ENCODE results near the gene NCSTN. TPM values are rescaled to one million over a fixed set of nuclear protein-coding genes. Genes with fewer than 3 reads are reported as not detected.

The NCSTN gene
- total and polyA plus RNA-seq, 2 of the 13 experiments (the other 11 are each of a cell fraction or from before 2014, with no cell fraction given) = 44.2 to 247 TPM

GRCh38 chr1:160354388-160354985 is 11.3 kb downstream of the NCSTN start:
- Histone ChIP-seq H3K27me3 (ENCODE audit: control insufficient read depth in 1 of 2, insufficient read depth in 2 of 2, low read length in 2 of 2) (no peaks in the 10 kb centered on the region), H3K4me1 (ENCODE audit: insufficient read depth, low read length) (no peaks in the 10 kb centered on the region), H3K4me3 (replicated peaks in 1 of 3; ENCODE audit: insufficient read depth in 1 of 3, low read depth in 2 of 3, low read length in 3 of 3) (no peak overlapping the region), H2AFZ (ENCODE audit: low read length) (no peak overlapping the region), H3K79me2 (ENCODE audit: insufficient read depth, low read length) (no peaks in the 10 kb centered on the region), H3K4me2 (ENCODE audit: low read depth, low read length) (no peak overlapping the region), H4K20me1 (ENCODE audit: insufficient read depth, low read length) (no peaks in the 10 kb centered on the region), H3K9ac (ENCODE audit: insufficient read depth, low read depth, low read length) (no peak overlapping the region), H3K9me3 (ENCODE audit: low read length) (no peaks in the 10 kb centered on the region), H3K36me3 (replicated peaks in 1 of 2; ENCODE audit: control insufficient read depth in 1 of 2, insufficient read depth in 2 of 2, low read length in 2 of 2) (peaks cover 44 to 84% of the 10 kb centered on the region in 2 experiments), H3K27ac (ENCODE audit: extremely low read length, insufficient read depth, low read length) (no peak overlapping the region)
- intact Hi-C loops (cut with micrococcal nuclease; ENCODE audit: unreplicated experiment) (no loop called here), in situ Hi-C loops (cut with HindIII; ENCODE audit: extremely low pct_ligation_motif_present, low pct_unique_long_range_greater_than_20kb) (no loop called here)
- FAIRE-seq = peak; percentile 73
- DNase-seq (ENCODE audit: low spot score) = peak; percentile 20
- ChIA-PET CTCF (ENCODE audit: low intra/inter-chr PET ratio, low total read pairs) (interaction anchor here (2.1 kb wide), 1 partner anchor 22 kb away, joined by 16 read pairs; no protein-coding TSS in a partner anchor), POLR2A (interaction anchor here (1.2 kb wide), 1 partner anchor 11 kb away, joined by 4 read pairs; the partner anchor contains the start of genes COPA and NCSTN)
- BruUV-seq (replicated peaks) = no TSS peak
- WGBS (ENCODE audit: low lambda C conversion rate) = 92% methylated on average over 4 of the region's 5 CpGs
- ATAC-seq = peak; percentile 89
- TF ChIP-seq KLF12 (CRISPR knock-in tag; IDR thresholded peaks at IDR 0.05; ENCODE audit: borderline replicate concordance) = no peak
- no peak for TF ChIP-seq SMAD9 (CRISPR knock-in tag; IDR thresholded peaks at IDR 0.05)
- TF ChIP-seq ZNF775 (CRISPR knock-in tag; IDR thresholded peaks at IDR 0.05; ENCODE audit: borderline replicate concordance) = no peak
- TF ChIP-seq, protein P1, sequence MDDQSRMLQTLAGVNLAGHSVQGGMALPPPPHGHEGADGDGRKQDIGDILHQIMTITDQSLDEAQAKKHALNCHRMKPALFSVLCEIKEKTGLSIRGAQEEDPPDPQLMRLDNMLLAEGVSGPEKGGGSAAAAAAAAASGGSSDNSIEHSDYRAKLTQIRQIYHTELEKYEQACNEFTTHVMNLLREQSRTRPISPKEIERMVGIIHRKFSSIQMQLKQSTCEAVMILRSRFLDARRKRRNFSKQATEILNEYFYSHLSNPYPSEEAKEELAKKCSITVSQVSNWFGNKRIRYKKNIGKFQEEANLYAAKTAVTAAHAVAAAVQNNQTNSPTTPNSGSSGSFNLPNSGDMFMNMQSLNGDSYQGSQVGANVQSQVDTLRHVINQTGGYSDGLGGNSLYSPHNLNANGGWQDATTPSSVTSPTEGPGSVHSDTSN (CRISPR knock-in tag; IDR thresholded peaks at IDR 0.05; ENCODE audit: borderline replicate concordance) = no peak
- no peak for TF ChIP-seq ZNF235 (CRISPR knock-in tag; IDR thresholded peaks at IDR 0.05; ENCODE audit: borderline replicate concordance)
- TF ChIP-seq ZNF350 (CRISPR knock-in tag; IDR thresholded peaks at IDR 0.05; ENCODE audit: borderline replicate concordance, low read depth) = no peak
- TF ChIP-seq ATF5 (CRISPR knock-in tag; IDR thresholded peaks at IDR 0.05; ENCODE audit: low read depth) = no peak
- TF ChIP-seq CTCF (CRISPR knock-in tag; IDR thresholded peaks at IDR 0.05) = peak; percentile 65
- TF ChIP-seq NR3C1 (CRISPR knock-in tag; IDR thresholded peaks at IDR 0.05) = no peak
- no peak for TF ChIP-seq GATAD2A (CRISPR knock-in tag; IDR thresholded peaks at IDR 0.05)
- no peak for TF ChIP-seq ZNF577 (CRISPR knock-in tag; IDR thresholded peaks at IDR 0.05; ENCODE audit: borderline replicate concordance, low read depth)
- TF ChIP-seq U2AF2 (IDR thresholded peaks at IDR 0.05; ENCODE audit: low read depth, low read length) = no peak
- TF ChIP-seq KDM2A (CRISPR knock-in tag; IDR thresholded peaks at IDR 0.05; ENCODE audit: borderline replicate concordance, low read depth) = no peak
- TF ChIP-seq SMC3 (IDR thresholded peaks at IDR 0.05; ENCODE audit: low read length) = peak; percentile 35; the same call in 1 of the 2 replicates
- no peak for TF ChIP-seq KLF15 (CRISPR knock-in tag; IDR thresholded peaks at IDR 0.05; ENCODE audit: borderline replicate concordance)
- no peak for TF ChIP-seq ZNF605 (CRISPR knock-in tag; IDR thresholded peaks at IDR 0.05)
- TF ChIP-seq ZMAT5 (CRISPR knock-in tag; IDR thresholded peaks at IDR 0.05; ENCODE audit: borderline replicate concordance, low read depth) = no peak
- no peak for TF ChIP-seq KLF13 (CRISPR knock-in tag; IDR thresholded peaks at IDR 0.05)
- TF ChIP-seq, protein P2, sequence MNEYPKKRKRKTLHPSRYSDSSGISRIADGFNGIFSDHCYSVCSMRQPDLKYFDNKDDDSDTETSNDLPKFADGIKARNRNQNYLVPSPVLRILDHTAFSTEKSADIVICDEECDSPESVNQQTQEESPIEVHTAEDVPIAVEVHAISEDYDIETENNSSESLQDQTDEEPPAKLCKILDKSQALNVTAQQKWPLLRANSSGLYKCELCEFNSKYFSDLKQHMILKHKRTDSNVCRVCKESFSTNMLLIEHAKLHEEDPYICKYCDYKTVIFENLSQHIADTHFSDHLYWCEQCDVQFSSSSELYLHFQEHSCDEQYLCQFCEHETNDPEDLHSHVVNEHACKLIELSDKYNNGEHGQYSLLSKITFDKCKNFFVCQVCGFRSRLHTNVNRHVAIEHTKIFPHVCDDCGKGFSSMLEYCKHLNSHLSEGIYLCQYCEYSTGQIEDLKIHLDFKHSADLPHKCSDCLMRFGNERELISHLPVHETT (CRISPR knock-in tag; conservative IDR thresholded peaks at IDR 0.05) = no peak
- no peak for TF ChIP-seq MAFF (IDR thresholded peaks at IDR 0.05; ENCODE audit: low read depth, low read length)

Data from HepG2 (cell line).